CD14-positive monocyte (primary cell): Measurements from ENCODE around the gene THEMIS. TPM values are rescaled to one million over a fixed set of nuclear protein-coding genes. Genes with fewer than 3 reads are reported as not detected.

Source experiments
- DNase-seq, 3 donors: peaks; one replicate each; pipeline ENCODE4 v3.0.0-alpha.2; 2011 to 2022
- H2AFZ ChIP-seq: 2 replicates; pipeline ENCODE4 v1.6.0; 2012; ENCODE audit warnings: mild to moderate bottlenecking, low read depth, low read length, inconsistent platforms; ENCODE audit not compliant: insufficient read depth, poor library complexity, severe bottlenecking
- H3K27ac ChIP-seq, 2 donors: 1 replicate in 1 of 2; 2 replicates in 1 of 2; pipeline ENCODE4 v1.5.1; 2012 to 2013; ENCODE audit warnings: low read length in 2 of 2, control low read depth in 1 of 2, inconsistent platforms in 1 of 2, low read depth in 1 of 2, mild to moderate bottlenecking in 1 of 2
- H3K27me3 ChIP-seq, 2 donors: one replicate each; pipeline versions ENCODE4 v1.6.0 to v1.6.1; 2011 to 2013; ENCODE audit warnings: low read length in 2 of 2; ENCODE audit not compliant: control insufficient read depth in 2 of 2, insufficient read depth in 2 of 2
- H3K36me3 ChIP-seq, 2 donors: replicated peaks in 1 of 2; 1 replicate in 1 of 2; 2 replicates in 1 of 2; pipeline versions ENCODE4 v1.5.1 to v1.6.1; 2012 to 2013; ENCODE audit warnings: low read length in 2 of 2, control low read depth in 1 of 2, inconsistent platforms in 1 of 2, mild to moderate bottlenecking in 1 of 2; ENCODE audit not compliant: insufficient read depth in 2 of 2, control insufficient read depth in 1 of 2
- H3K4me1 ChIP-seq, 2 donors: 1 replicate in 1 of 2; 2 replicates in 1 of 2; pipeline versions ENCODE4 v1.5.1 to v1.6.1; 2012 to 2013; ENCODE audit warnings: low read length in 2 of 2, control low read depth in 1 of 2, inconsistent platforms in 1 of 2, mild to moderate bottlenecking in 1 of 2, moderate library complexity in 1 of 2; ENCODE audit not compliant: insufficient read depth in 2 of 2, control insufficient read depth in 1 of 2
- H3K4me2 ChIP-seq: replicated peaks from 2 replicates; pipeline ENCODE3; 2012; ENCODE audit warnings: low read length, moderate library complexity, mild to moderate bottlenecking; ENCODE audit not compliant: poor library complexity, severe bottlenecking; ENCODE audit errors: extremely low read depth
- H3K4me3 ChIP-seq, 3 experiments: fragments of 200-600 bp in 1 of 3; sonication (generic) in 1 of 3; replicated peaks in 1 of 3; 1 replicate in 2 of 3; 2 replicates in 1 of 3; pipeline ENCODE4 v1.5.1; 2011 to 2013; ENCODE audit warnings: low read length in 3 of 3, mild to moderate bottlenecking in 3 of 3, control low read depth in 2 of 3, low read depth in 2 of 3, inconsistent platforms in 1 of 3, moderate library complexity in 1 of 3
- H3K79me2 ChIP-seq: 2 replicates; pipeline ENCODE4 v1.6.0; 2012; ENCODE audit warnings: mild to moderate bottlenecking, control low read depth, inconsistent platforms, low read length, moderate library complexity; ENCODE audit not compliant: insufficient read depth
- H3K9ac ChIP-seq: 2 replicates; pipeline ENCODE4 v1.6.0; 2017; ENCODE audit warnings: low read length, mild to moderate bottlenecking; ENCODE audit not compliant: insufficient read depth, poor library complexity, severe bottlenecking
- H3K9me3 ChIP-seq, 2 donors: replicated peaks in 1 of 2; 1 replicate in 1 of 2; 2 replicates in 1 of 2; pipeline versions ENCODE4 v1.5.1 to v1.6.1; 2012 to 2013; ENCODE audit warnings: low read length in 2 of 2, control low read depth in 1 of 2; ENCODE audit not compliant: control insufficient read depth in 1 of 2, insufficient read depth in 1 of 2
- H4K20me1 ChIP-seq: 2 replicates; pipeline ENCODE4 v1.6.0; 2012; ENCODE audit warnings: mild to moderate bottlenecking, low read length, control low read depth, moderate library complexity; ENCODE audit not compliant: insufficient read depth
- H3K27ac Mint-ChIP-seq, 7 donors: one replicate each; pipeline ENCODE4 v1.8.0; 2020; ENCODE audit warnings: mild to moderate bottlenecking in 7 of 7, mixed read lengths in 7 of 7, moderate library complexity in 6 of 7, inconsistent platforms in 2 of 7
- H3K27me3 Mint-ChIP-seq, 3 donors: one replicate each; pipeline ENCODE4 v1.8.0; 2021 to 2022; ENCODE audit warnings: low read depth in 3 of 3, mild to moderate bottlenecking in 3 of 3, mixed read lengths in 3 of 3, moderate library complexity in 3 of 3, inconsistent platforms in 1 of 3
- H3K36me3 Mint-ChIP-seq, 2 donors: one replicate each; pipeline ENCODE4 v1.8.0; 2020; ENCODE audit warnings: mixed read lengths in 2 of 2, inconsistent platforms in 1 of 2, mild to moderate bottlenecking in 1 of 2
- H3K4me1 Mint-ChIP-seq: one replicate; pipeline ENCODE4 v1.8.0; 2020; ENCODE audit warnings: mild to moderate bottlenecking, mixed read lengths
- H3K4me3 Mint-ChIP-seq, 2 donors: one replicate each; pipeline ENCODE4 v1.8.0; 2020; ENCODE audit warnings: mild to moderate bottlenecking in 2 of 2, mixed read lengths in 2 of 2, moderate library complexity in 1 of 2
- H3K9me3 Mint-ChIP-seq, 7 donors: one replicate each; pipeline ENCODE4 v1.8.0; 2020 to 2022; ENCODE audit warnings: mixed read lengths in 7 of 7, mild to moderate bottlenecking in 6 of 7, moderate library complexity in 6 of 7, inconsistent platforms in 2 of 7
- CTCF ChIP-seq: fragments of 200-600 bp; IDR thresholded peaks from one replicate; pipeline ENCODE4 v1.8.0; 2022; ENCODE audit warnings: antibody characterized with exemption, mild to moderate bottlenecking
- WGBS: methylation state at CpG from one replicate; pipeline ENCODE4 v1.1.5; 2013; ENCODE audit warnings: missing lambda C conversion rate; ENCODE audit not compliant: insufficient coverage; 5-methylcytosine and 5-hydroxymethylcytosine counted together
- intact Hi-C, 2 donors: fragments of 100-400 bp; cut with micrococcal nuclease; formaldehyde crosslinking; loops; one replicate each; pipeline versions ENCODE4 v1.15.0 to v1.15.1; 2023
- polyA minus RNA-seq: library from RNA; depleted of rRNA, polyadenylated mRNA; stranded (reverse); fragments of >200 nt; gene quantifications from 2 replicates; pipeline ENCODE4 v1.2.3, GENCODE V29; 2012
- polyA plus RNA-seq, 3 donors: library from polyadenylated mRNA; depleted of rRNA in 1 of 3; unstranded in 2 of 3; stranded (reverse) in 1 of 3; fragments of 300-500 nt in 2 of 3; fragments of >200 nt in 1 of 3; fragmentation: Illumina TruSeq in 2 of 3; gene quantifications; 1 replicate in 2 of 3; 2 replicates in 1 of 3; pipeline ENCODE4 v1.2.3, GENCODE V29; 2012 to 2021
- total RNA-seq, 12 experiments: library from RNA in 1 of 12; stranded (reverse) in 1 of 12; fragments of 120-200 nt in 1 of 12; gene quantifications; one replicate each; pipeline ENCODE4 v1.2.4 and lab custom pipeline; 2013 to 2026; ENCODE audit warnings: mixed read lengths in 6 of 12, inconsistent platforms in 1 of 12

THEMIS gene, protein sequence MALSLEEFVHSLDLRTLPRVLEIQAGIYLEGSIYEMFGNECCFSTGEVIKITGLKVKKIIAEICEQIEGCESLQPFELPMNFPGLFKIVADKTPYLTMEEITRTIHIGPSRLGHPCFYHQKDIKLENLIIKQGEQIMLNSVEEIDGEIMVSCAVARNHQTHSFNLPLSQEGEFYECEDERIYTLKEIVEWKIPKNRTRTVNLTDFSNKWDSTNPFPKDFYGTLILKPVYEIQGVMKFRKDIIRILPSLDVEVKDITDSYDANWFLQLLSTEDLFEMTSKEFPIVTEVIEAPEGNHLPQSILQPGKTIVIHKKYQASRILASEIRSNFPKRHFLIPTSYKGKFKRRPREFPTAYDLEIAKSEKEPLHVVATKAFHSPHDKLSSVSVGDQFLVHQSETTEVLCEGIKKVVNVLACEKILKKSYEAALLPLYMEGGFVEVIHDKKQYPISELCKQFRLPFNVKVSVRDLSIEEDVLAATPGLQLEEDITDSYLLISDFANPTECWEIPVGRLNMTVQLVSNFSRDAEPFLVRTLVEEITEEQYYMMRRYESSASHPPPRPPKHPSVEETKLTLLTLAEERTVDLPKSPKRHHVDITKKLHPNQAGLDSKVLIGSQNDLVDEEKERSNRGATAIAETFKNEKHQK
- 0.04 TPM for total RNA-seq (2013)
- polyA plus RNA-seq (under 1 TPM in 2 of 3 donors, not detected in 1; 0.13 to 0.16 TPM), polyA minus RNA-seq (not detected in 2 replicates), total RNA-seq (lab: John Stamatoyannopoulos, UW) (0 to 0.35 (median 0.10) reads per million in 11 experiments)

DNA sequence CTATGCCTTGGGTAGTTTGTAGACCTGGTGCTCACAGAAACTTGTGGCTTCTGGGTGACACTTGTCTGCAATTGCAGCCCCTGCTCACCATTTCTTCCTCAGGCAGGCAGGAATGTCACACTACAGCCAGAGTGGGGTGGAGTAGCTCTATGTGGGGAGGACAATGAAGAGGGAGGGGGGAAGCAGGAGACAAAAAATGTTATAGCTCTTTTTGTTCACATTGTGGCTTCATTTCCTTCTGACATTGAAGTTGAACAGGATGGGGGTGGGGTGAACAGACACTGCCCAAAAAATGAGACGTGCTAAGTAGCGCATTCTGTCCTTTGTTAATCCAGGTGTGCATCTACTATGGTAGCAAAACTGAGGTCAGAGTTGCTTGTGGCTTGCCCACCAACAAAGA lies at the start of gene THEMIS:
Gene THEMIS, minus strand, starts transcription at position 124 of the 400 bp plus-strand sequence. CDS start 126 bp downstream, outside the sequence.
- Mint-ChIP-seq H3K9me3 (peaks cover 0 to 3% (median 0%) of the 10 kb centered on the region in 7 donors), H3K27ac (peak within 1 kb of the TSS in 1 of 7 donors; percentile 17), H3K27me3 (peaks cover 0 to 2% (median 0%) of the 10 kb centered on the region in 3 donors), H3K4me1 (no peaks in the 10 kb centered on the region), H3K36me3 (no peaks in the 10 kb centered on the region), H3K4me3 (no peak within 1 kb of the TSS)
- no peak for TF ChIP-seq CTCF
- Histone ChIP-seq H3K9ac (no peak within 1 kb of the TSS), H3K36me3 (no peaks in the 10 kb centered on the region), H3K79me2 (no peaks in the 10 kb centered on the region), H3K27ac (no peak within 1 kb of the TSS), H2AFZ (no peak within 1 kb of the TSS), H3K4me2 (no peak within 1 kb of the TSS), H3K27me3 (no peaks in the 10 kb centered on the region), H3K9me3 (no peaks in the 10 kb centered on the region), H3K4me1 (no peaks in the 10 kb centered on the region), H3K4me3 (no peak within 1 kb of the TSS), H4K20me1 (no peaks in the 10 kb centered on the region)
- no peak for DNase-seq
- WGBS, result 82% methylated on average over 2 of the region's 2 CpGs
- intact Hi-C loops, result no loop called here

GRCh38 chr6:127949251-127949650 lies 48.4 kb upstream of the THEMIS start:
- Histone ChIP-seq H3K9ac (no peak overlapping the region), H4K20me1 (no peaks in the 10 kb centered on the region), H2AFZ (no peak overlapping the region), H3K27ac (no peak overlapping the region), H3K36me3 (no peaks in the 10 kb centered on the region), H3K9me3 (no peaks in the 10 kb centered on the region), H3K79me2 (no peaks in the 10 kb centered on the region), H3K4me1 (no peaks in the 10 kb centered on the region), H3K27me3 (no peaks in the 10 kb centered on the region), H3K4me2 (no peak overlapping the region), H3K4me3 (no peak overlapping the region)
- TF ChIP-seq CTCF, result no peak
- Mint-ChIP-seq H3K36me3 (no peaks in the 10 kb centered on the region), H3K4me1 (peaks cover 5% of the 10 kb centered on the region), H3K9me3 (peaks cover 0 to 7% (median 3%) of the 10 kb centered on the region in 7 donors), H3K4me3 (no peak overlapping the region), H3K27ac (no peak overlapping the region), H3K27me3 (no peaks in the 10 kb centered on the region)
- intact Hi-C loops, result no loop called here
- 89% methylated on average over 3 of the region's 3 CpGs for WGBS
- no peak for DNase-seq
